ENCODE data around the gene RAB6C. TPM values are rescaled to one million over a fixed set of nuclear protein-coding genes. Genes with fewer than 3 reads are reported as not detected.
"Not testable (repeated sequence)": the region's sequence is repeated elsewhere in the genome, so short reads cannot be mapped to it uniquely, and the experiment has no call there.

The RAB6C gene
- total RNA-seq, 1 experiment from 2014 or later: not detected

DNA sequence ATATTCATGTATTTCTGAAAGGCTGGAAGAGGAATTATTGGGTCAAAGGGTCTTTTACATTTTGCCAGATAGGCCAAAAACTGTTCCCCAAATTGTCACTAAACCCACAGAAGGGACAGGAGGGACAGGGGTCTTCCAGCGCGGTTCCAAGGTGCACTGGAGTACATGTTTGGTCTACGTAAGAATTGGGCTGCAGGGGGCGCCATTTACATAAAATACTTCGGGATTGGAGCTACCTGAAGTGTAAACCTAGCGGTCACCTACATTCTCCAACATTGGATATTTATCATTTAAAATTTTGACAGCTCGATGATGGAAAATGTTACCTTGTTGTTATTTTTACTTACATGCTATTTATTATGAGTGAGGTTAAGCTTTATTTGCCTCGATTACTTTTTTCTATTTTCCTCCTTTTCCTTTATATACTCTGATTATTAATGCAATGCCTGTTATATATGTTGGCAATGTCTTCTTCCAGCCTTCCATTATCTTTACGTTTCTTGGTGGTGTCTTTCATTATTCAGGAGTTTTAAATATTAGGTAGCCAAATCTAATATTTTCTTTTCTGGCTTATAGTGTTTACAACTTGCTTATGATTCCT is 43.0 kb upstream of the RAB6C start:
- no peak for DNase-seq
- Mint-ChIP-seq H3K27me3 (ENCODE audit: unreplicated experiment) (peaks cover 44% of the 10 kb centered on the region), H3K36me3 (ENCODE audit: insufficient read depth, unreplicated experiment) (no peaks in the 10 kb centered on the region), H3K27ac (ENCODE audit: unreplicated experiment) (no peak overlapping the region), H3K9me3 (ENCODE audit: low read depth, unreplicated experiment) (no peaks in the 10 kb centered on the region), H3K4me1 (ENCODE audit: low read depth, unreplicated experiment) (no peaks in the 10 kb centered on the region), H3K4me3 (ENCODE audit: low read depth, unreplicated experiment) (no peak overlapping the region)
- CTCF ChIA-PET: no interaction called here
- intact Hi-C loops (cut with micrococcal nuclease; ENCODE audit: unreplicated experiment): no loop called here
- no peak for TF ChIP-seq CTCF (IDR thresholded peaks at IDR 0.05; ENCODE audit: unreplicated experiment)
- BruUV-seq (replicated peaks): no TSS peak

- H3K4me3 Mint-ChIP-seq (ENCODE audit: low read depth, unreplicated experiment); DNase-seq; H3K27ac Mint-ChIP-seq (ENCODE audit: unreplicated experiment); H3K36me3 Mint-ChIP-seq (ENCODE audit: insufficient read depth, unreplicated experiment); intact Hi-C loops (cut with micrococcal nuclease; ENCODE audit: unreplicated experiment); H3K9me3 Mint-ChIP-seq (ENCODE audit: low read depth, unreplicated experiment); CTCF ChIA-PET; BruUV-seq (replicated peaks); H3K4me1 Mint-ChIP-seq (ENCODE audit: low read depth, unreplicated experiment): not testable (repeated sequence)
- peaks cover 31% of the 10 kb centered on the region for H3K27me3 Mint-ChIP-seq (ENCODE audit: unreplicated experiment)
These were observed 40.5 kb upstream of the RAB6C start for GRCh38 chr2:129938850-129939471.

GRCh38 chr2:129943456-129943855 is 36.0 kb upstream of the RAB6C start:
- peaks cover 33% of the 10 kb centered on the region for H3K27me3 Mint-ChIP-seq (ENCODE audit: unreplicated experiment)
- BruUV-seq (replicated peaks); H3K4me3 Mint-ChIP-seq (ENCODE audit: low read depth, unreplicated experiment); DNase-seq; H3K9me3 Mint-ChIP-seq (ENCODE audit: low read depth, unreplicated experiment); H3K36me3 Mint-ChIP-seq (ENCODE audit: insufficient read depth, unreplicated experiment); H3K4me1 Mint-ChIP-seq (ENCODE audit: low read depth, unreplicated experiment); H3K27ac Mint-ChIP-seq (ENCODE audit: unreplicated experiment); CTCF ChIA-PET; intact Hi-C loops (cut with micrococcal nuclease; ENCODE audit: unreplicated experiment): not testable (repeated sequence)

DNA sequence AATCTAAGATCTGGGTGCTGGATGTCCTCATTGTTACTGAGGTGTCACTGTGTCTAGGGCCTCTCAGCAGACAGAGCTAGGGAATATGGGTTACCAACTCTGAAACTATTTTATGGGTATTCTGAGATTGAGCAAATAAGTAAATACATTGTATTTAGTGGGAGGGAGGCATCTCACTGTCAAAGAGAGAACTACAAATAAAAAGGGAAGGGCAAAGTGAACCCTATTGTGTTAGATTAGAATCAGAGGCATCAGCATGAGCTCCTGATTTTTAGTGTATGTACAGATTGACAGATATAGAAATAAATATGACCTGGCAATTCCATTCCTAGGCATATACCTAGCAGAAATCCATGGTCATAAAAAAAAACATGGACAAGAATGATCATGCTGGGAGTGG is 33.9 kb upstream of the RAB6C start:
- CTCF ChIA-PET: no interaction called here
- Mint-ChIP-seq H3K36me3 (ENCODE audit: insufficient read depth, unreplicated experiment) (no peaks in the 10 kb centered on the region), H3K9me3 (ENCODE audit: low read depth, unreplicated experiment) (no peaks in the 10 kb centered on the region), H3K27ac (ENCODE audit: unreplicated experiment) (no peak overlapping the region), H3K4me1 (ENCODE audit: low read depth, unreplicated experiment) (no peaks in the 10 kb centered on the region), H3K4me3 (ENCODE audit: low read depth, unreplicated experiment) (no peak overlapping the region), H3K27me3 (ENCODE audit: unreplicated experiment) (peaks cover 12% of the 10 kb centered on the region)
- no peak for DNase-seq
- intact Hi-C loops (cut with micrococcal nuclease; ENCODE audit: unreplicated experiment): no loop called here
- no TSS peak for BruUV-seq (replicated peaks)
- no peak for TF ChIP-seq CTCF (IDR thresholded peaks at IDR 0.05; ENCODE audit: unreplicated experiment)

GRCh38 chr2:129947712-129948111 is 31.8 kb upstream of the RAB6C start:
- intact Hi-C loops (cut with micrococcal nuclease; ENCODE audit: unreplicated experiment); H3K4me3 Mint-ChIP-seq (ENCODE audit: low read depth, unreplicated experiment); DNase-seq; H3K4me1 Mint-ChIP-seq (ENCODE audit: low read depth, unreplicated experiment); H3K36me3 Mint-ChIP-seq (ENCODE audit: insufficient read depth, unreplicated experiment); H3K9me3 Mint-ChIP-seq (ENCODE audit: low read depth, unreplicated experiment); H3K27ac Mint-ChIP-seq (ENCODE audit: unreplicated experiment); BruUV-seq (replicated peaks); CTCF ChIA-PET: not testable (repeated sequence)
- H3K27me3 Mint-ChIP-seq (ENCODE audit: unreplicated experiment): peaks cover 12% of the 10 kb centered on the region

GRCh38 chr2:129956171-129956570 is 23.3 kb upstream of the RAB6C start:
- H3K27me3 Mint-ChIP-seq (ENCODE audit: unreplicated experiment); H3K36me3 Mint-ChIP-seq (ENCODE audit: insufficient read depth, unreplicated experiment); H3K27ac Mint-ChIP-seq (ENCODE audit: unreplicated experiment); DNase-seq; H3K4me3 Mint-ChIP-seq (ENCODE audit: low read depth, unreplicated experiment); H3K4me1 Mint-ChIP-seq (ENCODE audit: low read depth, unreplicated experiment); BruUV-seq (replicated peaks); CTCF ChIA-PET; intact Hi-C loops (cut with micrococcal nuclease; ENCODE audit: unreplicated experiment); H3K9me3 Mint-ChIP-seq (ENCODE audit: low read depth, unreplicated experiment): not testable (repeated sequence)

Data from Calu3 (cell line).